Right atrium auricular region (tissue), 2 donors: ENCODE results near the gene ZNF775. TPM values are rescaled to one million over a fixed set of nuclear protein-coding genes. Genes with fewer than 3 reads are reported as not detected.

Experiments used
- DNase-seq: peaks from one replicate; pipeline ENCODE4 v3.0.0-alpha.2; 2019; ENCODE audit warnings: low spot score
- H3K27ac ChIP-seq, 2 donors: fragments of 200-600 bp; sonication (generic); 1 replicate in 1 of 2; 2 replicates in 1 of 2; pipeline ENCODE4 v1.5.1; 2016 to 2019
- H3K27me3 ChIP-seq, 2 donors: fragments of 200-600 bp; sonication (generic); one replicate each; pipeline versions ENCODE4 v1.5.1 to v1.6.0; 2017 to 2019
- H3K36me3 ChIP-seq: fragments of 200-600 bp; sonication (generic); one replicate; pipeline ENCODE4 v1.5.1; 2016
- H3K4me1 ChIP-seq, 2 donors: fragments of 200-600 bp; sonication (generic); one replicate each; pipeline versions ENCODE4 v1.5.1 to v1.6.0; 2017 to 2019
- H3K4me3 ChIP-seq, 2 donors: fragments of 200-600 bp; sonication (generic); 1 replicate in 1 of 2; 2 replicates in 1 of 2; pipeline ENCODE4 v1.5.1; 2017 to 2019; ENCODE audit warnings: mild to moderate bottlenecking in 1 of 2, moderate library complexity in 1 of 2
- H3K9me3 ChIP-seq, 2 donors: fragments of 200-600 bp; sonication (generic); one replicate each; pipeline ENCODE4 v1.5.1; 2019
- total RNA-seq, 2 donors: library from RNA; depleted of rRNA; stranded (reverse); fragments of >200 nt; gene quantifications; one replicate each; pipeline ENCODE4 v1.1.0, GENCODE V29; 2016
- TF ChIP-seq, protein P1 (sequence below), 2 donors: fragments of 200-600 bp; sonication (generic); IDR thresholded peaks; one replicate each; pipeline ENCODE4 v1.5.1; 2019; ENCODE audit warnings: antibody characterized with exemption in 2 of 2

The ZNF775 gene
- total RNA-seq, 2 donors from 2014 or later, result 4.1 to 6.2 TPM

DNA sequence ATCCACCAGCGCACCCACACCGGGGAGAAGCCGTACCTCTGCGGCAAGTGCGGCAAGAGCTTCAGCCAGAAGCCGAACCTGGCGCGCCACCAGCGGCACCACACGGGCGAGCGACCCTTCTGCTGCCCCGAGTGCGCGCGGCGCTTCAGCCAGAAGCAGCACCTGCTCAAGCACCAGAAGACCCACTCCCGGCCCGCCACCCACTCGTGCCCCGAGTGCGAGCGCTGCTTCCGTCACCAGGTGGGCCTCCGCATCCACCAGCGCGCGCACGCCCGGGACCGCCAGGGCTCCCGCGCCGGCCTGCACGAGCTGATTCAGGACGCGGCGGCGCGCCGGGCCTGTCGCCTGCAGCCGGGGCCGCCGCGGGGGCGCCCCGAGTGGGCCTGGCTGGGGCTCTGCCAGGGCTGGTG lies 17.7 kb downstream of the ZNF775 start:
- Histone ChIP-seq H3K36me3 (peaks cover 10% of the 10 kb centered on the region), H3K27ac (no peak overlapping the region), H3K4me3 (no peak overlapping the region), H3K4me1 (peaks cover 0 to 14% of the 10 kb centered on the region in 2 donors), H3K9me3 (no peaks in the 10 kb centered on the region), H3K27me3 (no peaks in the 10 kb centered on the region)
- TF ChIP-seq, protein P1, sequence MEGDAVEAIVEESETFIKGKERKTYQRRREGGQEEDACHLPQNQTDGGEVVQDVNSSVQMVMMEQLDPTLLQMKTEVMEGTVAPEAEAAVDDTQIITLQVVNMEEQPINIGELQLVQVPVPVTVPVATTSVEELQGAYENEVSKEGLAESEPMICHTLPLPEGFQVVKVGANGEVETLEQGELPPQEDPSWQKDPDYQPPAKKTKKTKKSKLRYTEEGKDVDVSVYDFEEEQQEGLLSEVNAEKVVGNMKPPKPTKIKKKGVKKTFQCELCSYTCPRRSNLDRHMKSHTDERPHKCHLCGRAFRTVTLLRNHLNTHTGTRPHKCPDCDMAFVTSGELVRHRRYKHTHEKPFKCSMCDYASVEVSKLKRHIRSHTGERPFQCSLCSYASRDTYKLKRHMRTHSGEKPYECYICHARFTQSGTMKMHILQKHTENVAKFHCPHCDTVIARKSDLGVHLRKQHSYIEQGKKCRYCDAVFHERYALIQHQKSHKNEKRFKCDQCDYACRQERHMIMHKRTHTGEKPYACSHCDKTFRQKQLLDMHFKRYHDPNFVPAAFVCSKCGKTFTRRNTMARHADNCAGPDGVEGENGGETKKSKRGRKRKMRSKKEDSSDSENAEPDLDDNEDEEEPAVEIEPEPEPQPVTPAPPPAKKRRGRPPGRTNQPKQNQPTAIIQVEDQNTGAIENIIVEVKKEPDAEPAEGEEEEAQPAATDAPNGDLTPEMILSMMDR (IDR thresholded peaks at IDR 0.05), result no peak
- DNase-seq, result no peak

DNA sequence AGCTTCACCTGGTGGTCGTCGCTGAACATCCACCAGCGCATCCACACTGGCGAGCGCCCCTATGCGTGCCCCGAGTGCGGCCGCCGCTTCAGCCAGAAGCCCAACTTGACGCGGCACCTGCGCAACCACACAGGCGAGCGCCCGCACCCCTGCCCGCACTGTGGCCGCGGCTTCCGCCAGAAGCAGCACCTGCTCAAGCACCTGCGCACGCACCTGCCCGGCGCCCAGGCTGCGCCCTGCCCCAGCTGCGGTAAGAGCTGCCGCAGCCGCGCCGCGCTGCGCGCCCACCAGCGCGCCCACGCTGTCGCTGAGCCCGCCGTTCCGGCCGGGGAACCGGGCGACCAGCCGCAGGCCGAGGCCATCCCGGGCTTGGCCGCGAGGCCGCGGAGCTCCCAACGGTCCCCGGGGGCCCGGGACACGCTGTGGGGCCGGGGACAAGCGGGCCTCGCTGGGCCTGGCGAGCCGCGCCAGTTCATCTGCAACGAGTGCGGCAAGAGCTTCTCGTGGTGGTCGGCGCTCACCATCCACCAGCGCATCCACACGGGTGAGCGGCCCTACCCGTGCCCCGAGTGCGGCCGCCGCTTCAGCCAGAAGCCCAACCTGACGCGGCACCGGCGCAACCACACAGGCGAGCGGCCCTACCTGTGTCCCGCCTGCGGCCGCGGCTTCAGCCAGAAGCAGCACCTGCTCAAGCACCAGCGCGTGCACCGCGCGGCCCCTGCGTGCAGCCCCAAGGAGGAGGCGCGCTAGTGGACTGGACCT lies 18.4 kb downstream of the ZNF775 start:
- TF ChIP-seq, protein P1 (IDR thresholded peaks at IDR 0.05), result no peak
- Histone ChIP-seq H3K9me3 (no peaks in the 10 kb centered on the region), H3K27me3 (no peaks in the 10 kb centered on the region), H3K4me3 (no peak overlapping the region), H3K36me3 (peaks cover 10% of the 10 kb centered on the region), H3K4me1 (peaks cover 0 to 14% of the 10 kb centered on the region in 2 donors), H3K27ac (no peak overlapping the region)
- no peak for DNase-seq

DNA sequence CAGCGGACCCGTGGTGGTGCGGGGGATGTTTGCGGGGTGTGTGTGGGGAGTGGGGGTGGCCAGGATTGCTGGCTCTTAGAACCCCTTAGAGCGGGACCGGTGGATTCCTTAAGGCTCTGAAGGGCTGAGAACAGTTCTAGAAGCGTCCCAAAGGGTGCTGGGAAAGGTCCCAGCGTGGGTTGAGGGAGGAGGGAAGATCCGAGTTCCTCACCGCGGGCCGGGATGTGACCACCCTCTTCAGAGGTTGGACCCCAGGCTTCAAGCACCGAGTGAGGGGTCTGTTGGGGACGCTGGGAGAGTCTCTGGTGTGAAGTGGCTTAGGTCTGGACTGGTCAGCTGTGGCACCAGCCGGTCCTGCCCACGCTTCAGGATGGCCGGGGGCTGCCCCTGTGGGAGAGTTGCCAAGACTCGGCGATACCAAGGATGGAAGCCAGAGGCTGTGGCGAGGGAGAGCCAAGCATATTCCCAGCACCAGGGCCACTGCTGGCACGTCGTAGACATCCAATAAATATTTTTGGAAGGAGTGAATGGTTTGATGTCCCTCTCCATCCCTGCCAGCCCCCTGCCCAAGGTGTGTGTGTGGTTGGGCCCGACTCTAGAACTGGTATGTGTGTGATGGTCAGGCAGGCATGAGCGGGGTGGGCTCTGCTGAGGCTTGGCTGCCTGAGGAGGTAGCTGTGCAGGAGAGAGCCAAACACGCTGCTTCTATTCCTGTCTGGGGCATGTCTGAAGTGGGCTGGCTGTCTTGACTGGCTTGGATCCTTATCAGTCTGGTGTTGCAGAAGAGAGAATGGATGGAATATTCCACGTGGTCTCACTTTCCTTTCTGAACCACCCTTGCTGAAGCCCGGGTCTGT lies 19.2 kb downstream of the ZNF775 start:
- H3K36me3 ChIP-seq, result peaks cover 10% of the 10 kb centered on the region
- H3K9me3 ChIP-seq, result no peaks in the 10 kb centered on the region
- H3K27me3 ChIP-seq, result no peaks in the 10 kb centered on the region
- H3K4me3 ChIP-seq, result no peak overlapping the region
- TF ChIP-seq, protein P1 (IDR thresholded peaks at IDR 0.05), result no peak
- DNase-seq, result no peak
- no peak overlapping the region for H3K27ac ChIP-seq
- peaks cover 0 to 14% of the 10 kb centered on the region in 2 donors for H3K4me1 ChIP-seq

DNA sequence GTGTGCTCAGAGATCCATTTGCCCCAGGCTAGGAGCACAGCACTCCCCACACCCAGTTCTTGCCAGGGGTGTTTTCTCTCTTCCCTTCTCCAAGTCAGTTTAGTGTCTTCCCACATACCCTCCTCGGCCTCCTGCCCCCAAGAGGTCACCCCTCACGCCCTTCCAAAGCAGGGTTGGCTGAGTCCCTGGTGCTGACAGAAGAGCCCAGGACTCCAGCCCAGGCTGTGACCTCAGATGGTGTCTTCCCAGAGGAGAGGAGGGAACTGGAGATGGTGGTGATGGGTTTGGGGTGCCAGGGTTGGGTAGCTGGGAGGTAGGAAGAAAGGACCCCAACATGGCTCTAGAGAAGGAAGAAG lies 19.8 kb downstream of the ZNF775 start:
- no peaks in the 10 kb centered on the region for H3K9me3 ChIP-seq
- TF ChIP-seq, protein P1 (IDR thresholded peaks at IDR 0.05), result no peak
- H3K4me1 ChIP-seq, result peaks cover 0 to 18% of the 10 kb centered on the region in 2 donors
- no peaks in the 10 kb centered on the region for H3K27me3 ChIP-seq
- DNase-seq, result no peak
- H3K4me3 ChIP-seq, result no peak overlapping the region
- peaks cover 10% of the 10 kb centered on the region for H3K36me3 ChIP-seq
- H3K27ac ChIP-seq, result no peak overlapping the region

DNA sequence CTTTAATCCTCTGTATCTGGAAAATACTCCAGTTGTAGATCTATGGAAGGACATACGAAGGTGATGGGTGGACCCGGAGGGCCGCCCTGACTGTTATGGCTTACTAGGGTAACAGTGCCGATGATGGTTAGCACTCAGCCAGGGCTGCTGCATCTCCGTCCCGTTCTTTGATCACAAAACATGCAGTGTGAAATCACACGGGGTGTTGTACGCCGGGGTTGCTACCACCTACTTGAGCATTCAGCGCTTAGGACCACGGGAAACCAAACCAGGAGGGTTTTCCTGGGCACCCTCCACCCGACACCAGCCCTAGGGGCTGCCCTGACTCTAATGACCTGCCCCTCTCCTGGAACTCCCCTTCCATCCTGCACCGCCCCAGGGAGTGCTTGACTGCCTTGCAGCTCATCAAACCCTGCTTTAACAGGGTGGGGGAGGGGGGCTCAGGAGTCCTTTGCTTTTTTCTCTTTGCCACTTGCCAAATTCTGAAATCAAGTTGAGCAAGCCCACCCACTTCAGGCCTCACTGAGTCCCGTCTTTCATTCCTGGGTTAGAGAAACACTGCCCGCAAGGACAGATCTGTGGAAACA lies 20.4 kb downstream of the ZNF775 start:
- H3K9me3 ChIP-seq, result no peaks in the 10 kb centered on the region
- H3K4me1 ChIP-seq, result peaks cover 0 to 24% of the 10 kb centered on the region in 2 donors
- TF ChIP-seq, protein P1 (IDR thresholded peaks at IDR 0.05), result no peak
- H3K36me3 ChIP-seq, result peaks cover 10% of the 10 kb centered on the region
- DNase-seq, result no peak
- no peak overlapping the region for H3K4me3 ChIP-seq
- H3K27ac ChIP-seq, result no peak overlapping the region
- no peaks in the 10 kb centered on the region for H3K27me3 ChIP-seq
